ENCODE data around the gene ZNF718.
"Not testable (repeated sequence)": the region's sequence is repeated elsewhere in the genome, so short reads cannot be mapped to it uniquely, and the experiment has no call there.

Gene ZNF718

GRCh38 chr4:124275-125081 is at the start of gene ZNF718:
Gene ZNF718, plus strand, starts transcription at chr4:124501. Its CDS starts 170 bp downstream, at chr4:124671.
- DNase-seq: peak; percentile 77 to 92

GRCh38 chr4:85951-86350 is 38.4 kb upstream of the ZNF718 start:
- DNase-seq: no peak

GRCh38 chr4:86559-87324 is 37.6 kb upstream of the ZNF718 start:
- not testable (repeated sequence) for DNase-seq

GRCh38 chr4:98386-98785 is 25.9 kb upstream of the ZNF718 start:
- DNase-seq: no peak

GRCh38 chr4:99863-100262 is 24.4 kb upstream of the ZNF718 start:
- no peak for DNase-seq

GRCh38 chr4:107083-107443 is 17.2 kb upstream of the ZNF718 start:
- DNase-seq: no peak

- no peak for DNase-seq
Observed at GRCh38 chr4:107444-108429, 16.6 kb upstream of the ZNF718 start.

- no peak for DNase-seq
Observed at GRCh38 chr4:112771-113170, 11.5 kb upstream of the ZNF718 start.

GRCh38 chr4:113732-114131 is 10.6 kb upstream of the ZNF718 start:
- no peak for DNase-seq

GRCh38 chr4:114149-114548 is 10.2 kb upstream of the ZNF718 start:
- no peak for DNase-seq

GRCh38 chr4:116499-116898 is 7.8 kb upstream of the ZNF718 start:
- no peak for DNase-seq

GRCh38 chr4:120616-121015 is 3.7 kb upstream of the ZNF718 start:
- no peak for DNase-seq

GRCh38 chr4:121408-122084 is 2.8 kb upstream of the ZNF718 start:
- peak in 1 of 2 donors; percentile 7 for DNase-seq

- DNase-seq: not testable (repeated sequence)
Observed at GRCh38 chr4:123922-124274, 403 bp upstream of the ZNF718 start.

GRCh38 chr4:125091-125771 is 930 bp downstream of the ZNF718 start:
- peak; percentile 19 to 47 for DNase-seq

GRCh38 chr4:125833-126232 is 1.5 kb downstream of the ZNF718 start:
- DNase-seq: no peak

- no peak for DNase-seq
Observed at GRCh38 chr4:132483-132882, 8.2 kb downstream of the ZNF718 start.

- DNase-seq: no peak
Observed at GRCh38 chr4:138935-139334, 14.6 kb downstream of the ZNF718 start.

GRCh38 chr4:139691-140090 is 15.4 kb downstream of the ZNF718 start:
- DNase-seq: no peak

GRCh38 chr4:146621-147020 is 22.3 kb downstream of the ZNF718 start:
- DNase-seq: no peak

GRCh38 chr4:147233-147632 is 22.9 kb downstream of the ZNF718 start:
- no peak for DNase-seq

All from activated CD4-positive, alpha-beta T cell treated with anti-CD3 and anti-CD28 coated beads for 4 hours (primary cell).